ENCODE results near the gene SPAM1.

- TF ChIP-seq POLR2AphosphoS5 (IDR thresholded peaks at IDR 0.05) = no peak
- no peak for TF ChIP-seq CTCF (IDR thresholded peaks at IDR 0.05)
Measured at GRCh38 chr7:123977081-123977480, 52.0 kb downstream of the SPAM1 start.
